GM21367 (cell line): ENCODE results near the gene RBM44.

Source experiments
- ATAC-seq: cut with Tn5 transposase; IDR thresholded peaks from one replicate; pipeline ENCODE4 v1.9.1; 2021; ENCODE audit not compliant: unreplicated experiment

The RBM44 gene

DNA sequence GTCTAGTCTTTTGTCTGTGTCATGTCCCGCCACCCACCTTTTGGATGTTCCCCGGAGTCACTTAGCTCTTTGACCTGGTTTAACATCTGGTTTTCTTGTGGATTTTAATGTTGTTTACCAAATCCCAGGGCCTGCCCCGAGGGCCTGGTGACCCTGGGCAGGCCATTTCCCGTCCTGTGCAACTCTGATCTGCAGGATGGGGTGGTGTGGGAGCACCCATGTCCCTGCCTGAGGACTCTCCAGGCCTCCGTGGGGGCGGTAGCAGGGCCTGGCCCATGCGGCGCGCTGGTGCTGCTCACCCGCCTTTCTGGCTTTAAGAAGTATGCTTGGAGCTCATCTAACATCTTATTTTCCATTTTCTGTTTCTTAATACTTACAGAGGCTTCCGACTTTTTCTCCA lies 71.5 kb downstream of the RBM44 start:
- no peak for ATAC-seq

DNA sequence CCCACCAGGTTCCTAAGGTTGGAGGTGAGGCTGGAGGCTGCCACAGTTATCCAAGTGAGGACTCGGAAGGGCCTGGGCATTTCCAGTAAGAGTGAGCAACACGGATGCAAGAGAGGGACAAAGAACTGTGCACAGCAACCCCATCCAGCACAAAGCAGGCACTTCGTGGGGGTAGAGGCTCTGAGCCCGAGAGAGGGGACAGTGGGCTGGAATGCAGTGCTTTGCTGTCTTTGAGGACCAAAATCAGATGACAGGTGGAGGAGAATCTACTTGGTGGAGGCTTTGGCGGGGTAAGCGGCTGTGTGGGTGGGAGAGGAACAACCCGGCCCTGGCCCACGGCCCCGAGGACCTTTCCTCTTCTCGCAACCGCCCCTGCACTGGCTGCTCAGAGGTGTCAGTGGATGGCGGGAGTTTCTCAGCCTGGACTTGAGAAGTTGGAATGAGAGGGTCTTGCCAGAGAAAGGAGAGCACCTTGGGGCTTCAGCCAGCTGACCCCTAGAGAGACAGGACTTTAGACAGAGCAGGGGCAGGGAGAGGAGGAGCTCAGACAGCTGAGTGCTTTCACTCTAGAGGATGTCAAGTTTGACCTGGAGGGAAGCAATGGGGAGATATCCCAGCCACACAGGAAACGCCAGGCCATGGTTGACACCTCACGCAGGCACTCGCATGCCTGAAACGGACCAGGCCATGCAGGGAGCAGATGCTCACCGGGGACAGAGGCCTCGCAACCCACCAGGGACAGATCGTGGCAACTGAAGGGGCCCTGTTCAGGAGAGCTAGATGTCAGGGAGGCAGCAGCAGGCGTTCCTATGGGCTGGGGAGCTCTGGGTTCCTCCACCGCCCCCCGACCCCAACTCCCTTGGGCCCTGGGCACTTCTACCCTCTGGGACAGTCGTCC lies 72.4 kb downstream of the RBM44 start:
- ATAC-seq: no peak

- no peak for ATAC-seq
Observed at GRCh38 chr2:237872178-237872887, 73.8 kb downstream of the RBM44 start.

DNA sequence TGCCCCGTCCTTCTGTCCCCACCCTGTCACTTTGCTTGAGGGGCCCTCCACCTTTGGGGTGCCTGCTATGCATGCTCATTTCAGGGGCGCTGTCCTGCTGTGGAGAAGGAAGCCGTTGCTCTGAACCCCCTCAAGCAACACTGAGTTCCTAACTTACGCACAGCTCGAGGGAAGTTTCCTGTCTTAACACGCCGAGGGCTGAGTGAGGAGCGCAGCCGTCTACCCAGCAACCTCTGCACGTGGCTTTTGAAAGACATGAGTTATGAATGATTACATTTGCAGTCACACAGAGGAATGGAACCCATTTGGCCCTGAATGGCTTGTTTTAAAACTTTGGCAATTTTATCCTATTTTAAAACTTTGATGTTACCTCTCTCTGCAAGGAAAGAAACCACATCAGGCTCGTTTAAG lies 74.8 kb downstream of the RBM44 start:
- ATAC-seq: no peak

DNA sequence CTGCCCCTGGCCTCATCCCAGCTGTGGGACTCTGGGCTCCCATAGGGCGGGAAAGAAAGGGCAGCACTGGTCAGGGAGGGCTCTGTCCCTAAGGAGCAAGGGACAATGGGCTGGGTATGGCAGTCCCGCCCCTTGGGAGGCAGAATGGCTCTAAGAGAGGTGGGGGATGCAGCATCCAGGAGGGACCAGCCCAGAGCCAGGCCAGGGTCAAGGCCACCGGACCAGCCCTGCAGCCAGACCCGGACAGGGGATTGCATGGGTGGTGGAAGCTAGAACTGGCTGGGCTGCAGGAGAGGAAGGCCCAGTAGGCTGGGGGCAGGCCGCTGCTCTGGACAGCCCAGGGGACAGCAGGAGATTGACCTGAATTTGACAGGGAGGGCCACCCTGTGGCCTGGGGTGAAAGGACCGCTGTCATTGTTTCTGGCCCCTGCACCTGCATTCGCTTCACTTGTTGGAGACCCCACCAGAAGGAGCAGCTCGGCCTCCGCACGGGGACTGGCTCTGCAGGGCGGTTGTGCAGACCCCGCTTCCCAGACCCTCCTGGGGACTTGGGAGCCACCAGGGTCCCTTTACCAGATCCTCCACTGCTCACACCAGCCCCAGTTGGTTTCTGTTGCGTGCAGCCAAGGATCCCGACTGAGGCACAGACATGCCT lies 75.4 kb downstream of the RBM44 start:
- no peak for ATAC-seq

- no peak for ATAC-seq
Observed at GRCh38 chr2:237874585-237875161, 76.1 kb downstream of the RBM44 start.

GRCh38 chr2:237875256-237876060 lies 76.9 kb downstream of the RBM44 start:
- ATAC-seq: no peak

GRCh38 chr2:237876061-237876526 lies 77.5 kb downstream of the RBM44 start:
- no peak for ATAC-seq

GRCh38 chr2:237876532-237876931 lies 78.0 kb downstream of the RBM44 start:
- no peak for ATAC-seq

DNA sequence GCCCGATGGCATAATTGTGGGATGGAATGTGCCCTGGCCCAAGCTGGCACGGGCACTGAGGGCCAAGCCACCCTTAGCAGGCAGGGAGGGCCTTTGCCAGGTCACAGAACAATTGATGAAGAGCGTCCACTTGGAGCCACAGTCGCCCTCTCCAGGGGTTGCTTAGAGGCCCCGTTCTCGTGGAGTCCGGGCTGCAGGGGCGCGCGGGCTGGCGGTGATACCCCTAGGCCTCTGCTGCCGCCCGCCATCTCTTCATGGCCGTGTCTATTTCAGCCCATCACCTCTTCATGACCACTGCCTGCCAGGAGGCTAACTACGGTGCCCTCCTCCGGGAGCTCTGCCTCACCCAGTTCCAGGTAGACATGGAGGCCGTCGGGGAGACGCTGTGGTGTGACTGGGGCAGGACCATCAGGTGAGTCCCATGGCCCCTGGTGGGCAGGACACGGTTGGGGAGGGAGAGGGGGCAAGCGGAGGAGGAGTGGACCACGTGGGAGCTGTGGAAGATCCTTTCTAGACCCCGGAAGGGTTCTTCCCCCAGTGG lies 78.4 kb downstream of the RBM44 start:
- ATAC-seq: no peak

DNA sequence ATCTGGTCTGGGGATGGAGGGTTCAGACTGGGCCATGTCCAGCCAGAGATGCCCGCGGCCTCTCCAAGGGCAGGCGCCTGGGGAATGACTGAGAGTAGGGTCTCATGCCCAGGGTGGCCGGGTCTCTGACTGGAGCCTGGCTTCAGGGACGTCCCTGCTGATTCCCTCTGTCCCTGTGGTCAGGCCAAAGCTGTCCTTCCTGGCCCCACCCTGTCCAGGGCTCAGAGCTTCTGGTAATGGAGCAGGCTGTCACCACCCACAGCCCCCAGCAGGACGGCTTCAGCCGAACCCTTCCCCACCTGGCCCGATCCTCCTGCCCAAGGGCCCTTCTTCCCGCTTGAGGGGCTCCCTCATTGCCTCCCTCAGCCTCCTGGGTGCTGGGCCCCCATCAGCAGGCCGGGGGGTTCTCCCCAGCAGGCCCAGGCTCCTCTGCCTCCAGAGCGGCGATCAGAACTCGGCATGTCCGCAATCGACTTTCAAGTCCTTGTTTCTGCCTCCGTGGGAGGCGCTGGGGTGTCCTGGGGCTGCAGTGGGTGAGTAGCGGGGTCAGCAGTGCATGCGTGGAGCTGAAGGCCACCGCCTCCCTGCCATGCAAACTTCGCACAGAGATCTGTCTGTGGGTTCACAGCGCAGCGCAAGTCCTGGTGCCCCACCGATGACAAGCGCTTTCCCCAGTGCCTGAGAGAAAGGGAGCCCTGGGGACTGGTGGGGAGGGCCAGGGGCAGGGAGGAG lies 79.2 kb downstream of the RBM44 start:
- ATAC-seq: no peak

- no peak for ATAC-seq
Observed at GRCh38 chr2:237878321-237879057, 79.9 kb downstream of the RBM44 start.

DNA sequence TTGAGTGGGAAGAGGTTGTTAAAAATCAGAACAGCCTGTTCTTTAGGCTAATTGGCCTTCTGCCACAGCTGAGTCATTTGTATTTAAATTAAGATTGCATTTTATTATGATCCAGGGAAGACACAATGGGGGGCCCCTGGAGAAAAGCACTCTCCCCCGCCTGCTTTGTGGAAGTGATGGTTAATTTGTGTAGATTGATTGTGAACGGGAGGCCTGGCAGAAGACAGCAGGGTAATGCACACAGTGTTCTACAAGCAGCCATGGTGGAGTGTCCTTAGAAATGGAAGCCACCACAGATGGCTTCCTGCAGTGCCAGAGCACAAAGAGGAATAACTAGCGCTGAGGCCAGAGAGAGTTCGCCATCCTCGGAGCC lies 80.5 kb downstream of the RBM44 start:
- ATAC-seq: no peak

GRCh38 chr2:237879991-237880560 lies 81.5 kb downstream of the RBM44 start:
- ATAC-seq: no peak

- ATAC-seq: no peak
Observed at GRCh38 chr2:237882510-237883481, 84.2 kb downstream of the RBM44 start.

DNA sequence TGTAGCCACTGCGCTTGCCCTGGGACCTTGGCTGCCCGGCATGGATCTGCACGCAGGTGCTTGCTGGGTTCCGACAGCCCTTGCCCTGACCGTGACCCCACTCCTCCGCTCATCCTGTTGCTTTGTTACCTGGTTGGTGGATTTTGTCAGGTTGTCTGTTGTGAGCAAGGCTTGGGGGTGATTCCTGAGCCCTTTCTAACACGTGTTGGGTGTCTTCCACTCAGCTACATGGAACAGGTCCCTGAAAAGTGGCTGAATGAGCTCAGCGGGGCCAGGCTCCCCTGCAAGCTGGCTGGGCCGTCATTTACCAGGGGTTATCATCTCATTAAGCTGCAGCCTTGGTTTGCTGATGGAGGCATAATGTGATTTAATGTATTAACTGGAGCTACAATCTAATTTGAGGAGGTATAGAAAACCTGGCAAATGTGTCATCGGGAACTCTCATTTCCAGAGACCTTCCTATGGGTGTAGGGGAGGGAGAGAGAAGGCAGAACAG lies 85.4 kb downstream of the RBM44 start:
- ATAC-seq: no peak

- ATAC-seq: no peak
Observed at GRCh38 chr2:237884681-237885080, 86.1 kb downstream of the RBM44 start.
